Neural progenitor cell (in vitro differentiated cells): ENCODE measurements around the gene TBCEL. TPM values are rescaled to one million over a fixed set of nuclear protein-coding genes. Genes with fewer than 3 reads are reported as not detected.

Experiments used
- DNase-seq: peaks from one replicate; pipeline ENCODE4 v3.0.0-alpha.2; 2016; ENCODE audit warnings: low spot score
- H2AFZ ChIP-seq: fragments of 200-600 bp; sonication (generic); replicated peaks from 2 replicates; pipeline ENCODE4 v1.6.1; 2016; ENCODE audit warnings: antibody characterized with exemption
- H3F3A ChIP-seq: fragments of 200-600 bp; sonication (generic); 2 replicates; pipeline ENCODE4 v1.6.1; 2016; ENCODE audit warnings: antibody characterized with exemption, low read depth
- H3K27ac ChIP-seq: fragments of 200-600 bp; sonication (generic); 2 replicates; pipeline ENCODE4 v1.5.1; 2016; ENCODE audit warnings: mild to moderate bottlenecking
- H3K27me3 ChIP-seq: fragments of 200-600 bp; sonication (generic); 2 replicates; pipeline ENCODE4 v1.6.1; 2016; ENCODE audit warnings: mild to moderate bottlenecking, moderate library complexity
- H3K36me3 ChIP-seq: fragments of 200-600 bp; sonication (generic); 2 replicates; pipeline ENCODE4 v1.5.1; 2016
- H3K4me1 ChIP-seq: fragments of 200-600 bp; sonication (generic); 2 replicates; pipeline ENCODE4 v1.6.1; 2016; ENCODE audit warnings: mixed run types
- H3K4me2 ChIP-seq: fragments of 200-600 bp; sonication (generic); 2 replicates; pipeline ENCODE4 v1.6.1; 2016
- H3K4me3 ChIP-seq: fragments of 200-600 bp; sonication (generic); 2 replicates; pipeline ENCODE4 v1.5.1; 2016
- H3K79me2 ChIP-seq: fragments of 200-600 bp; sonication (generic); 2 replicates; pipeline ENCODE4 v1.6.1; 2016; ENCODE audit warnings: low read depth
- H3K9ac ChIP-seq: fragments of 200-600 bp; sonication (generic); 2 replicates; pipeline ENCODE4 v1.6.1; 2016
- H3K9me3 ChIP-seq: fragments of 200-600 bp; sonication (generic); 2 replicates; pipeline ENCODE4 v1.5.1; 2016; ENCODE audit warnings: low read depth
- H4K20me1 ChIP-seq: fragments of 200-600 bp; sonication (generic); 2 replicates; pipeline ENCODE4 v1.6.1; 2016; ENCODE audit warnings: low read depth
- H3K27ac Mint-ChIP-seq: 3 replicates; pipeline ENCODE4 v1.8.0; 2021; ENCODE audit warnings: mixed read lengths
- H3K27me3 Mint-ChIP-seq: 2 replicates; pipeline ENCODE4 v1.8.0; 2022; ENCODE audit warnings: low read depth, mild to moderate bottlenecking, inconsistent platforms, moderate library complexity, mixed read lengths; ENCODE audit not compliant: insufficient read depth
- H3K36me3 Mint-ChIP-seq: 3 replicates; pipeline ENCODE4 v1.8.0; 2021; ENCODE audit warnings: mixed read lengths
- H3K4me1 Mint-ChIP-seq: 3 replicates; pipeline ENCODE4 v1.8.0; 2021; ENCODE audit warnings: mixed read lengths
- H3K4me3 Mint-ChIP-seq: 3 replicates; pipeline ENCODE4 v1.8.0; 2021; ENCODE audit warnings: mild to moderate bottlenecking, moderate library complexity, mixed read lengths
- H3K9me3 Mint-ChIP-seq: 3 replicates; pipeline ENCODE4 v1.8.0; 2020; ENCODE audit warnings: mixed read lengths
- EZH2 ChIP-seq: fragments of 200-600 bp; sonication (generic); IDR thresholded peaks from 2 replicates; pipeline ENCODE4 v1.6.1; 2017; ENCODE audit warnings: antibody characterized with exemption, mild to moderate bottlenecking, moderate library complexity
- EZH2phosphoT487 ChIP-seq: fragments of 200-600 bp; sonication (generic); IDR thresholded peaks from 2 replicates; pipeline ENCODE4 v1.6.1; 2017; ENCODE audit warnings: antibody characterized with exemption
- total RNA-seq: library from RNA; depleted of rRNA; stranded (reverse); fragments of >200 nt; gene quantifications from 2 replicates; pipeline ENCODE4 v1.2.3, GENCODE V29; 2015; ENCODE audit warnings: low replicate concordance
- TF ChIP-seq, protein P1 (sequence below): fragments of 200-600 bp; sonication (generic); IDR thresholded peaks from 2 replicates; pipeline ENCODE4 v1.5.1; 2017; ENCODE audit warnings: antibody characterized with exemption, mild to moderate bottlenecking

TBCEL gene
- total RNA-seq, 1 donor from 2014 or later: 22.3 TPM

- Histone ChIP-seq H3K4me3 (no peak overlapping the region), H3K4me2 (no peak overlapping the region), H3K79me2 (peaks cover 42% of the 10 kb centered on the region), H4K20me1 (peaks cover 51% of the 10 kb centered on the region), H3K27me3 (no peaks in the 10 kb centered on the region), H3K4me1 (peaks cover 23% of the 10 kb centered on the region), H3K9me3 (no peaks in the 10 kb centered on the region), H3F3A (no peaks in the 10 kb centered on the region), H3K9ac (no peak overlapping the region), H3K27ac (no peak overlapping the region), H3K36me3 (no peaks in the 10 kb centered on the region), H2AFZ (no peak overlapping the region)
- TF ChIP-seq EZH2phosphoT487 (no peak), EZH2 (no peak)
- TF ChIP-seq, protein P1, sequence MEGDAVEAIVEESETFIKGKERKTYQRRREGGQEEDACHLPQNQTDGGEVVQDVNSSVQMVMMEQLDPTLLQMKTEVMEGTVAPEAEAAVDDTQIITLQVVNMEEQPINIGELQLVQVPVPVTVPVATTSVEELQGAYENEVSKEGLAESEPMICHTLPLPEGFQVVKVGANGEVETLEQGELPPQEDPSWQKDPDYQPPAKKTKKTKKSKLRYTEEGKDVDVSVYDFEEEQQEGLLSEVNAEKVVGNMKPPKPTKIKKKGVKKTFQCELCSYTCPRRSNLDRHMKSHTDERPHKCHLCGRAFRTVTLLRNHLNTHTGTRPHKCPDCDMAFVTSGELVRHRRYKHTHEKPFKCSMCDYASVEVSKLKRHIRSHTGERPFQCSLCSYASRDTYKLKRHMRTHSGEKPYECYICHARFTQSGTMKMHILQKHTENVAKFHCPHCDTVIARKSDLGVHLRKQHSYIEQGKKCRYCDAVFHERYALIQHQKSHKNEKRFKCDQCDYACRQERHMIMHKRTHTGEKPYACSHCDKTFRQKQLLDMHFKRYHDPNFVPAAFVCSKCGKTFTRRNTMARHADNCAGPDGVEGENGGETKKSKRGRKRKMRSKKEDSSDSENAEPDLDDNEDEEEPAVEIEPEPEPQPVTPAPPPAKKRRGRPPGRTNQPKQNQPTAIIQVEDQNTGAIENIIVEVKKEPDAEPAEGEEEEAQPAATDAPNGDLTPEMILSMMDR: no peak
- no peaks in the 10 kb centered on the region for H3K27me3 Mint-ChIP-seq
- H3K9me3 Mint-ChIP-seq: no peaks in the 10 kb centered on the region
- peaks cover 1% of the 10 kb centered on the region for H3K36me3 Mint-ChIP-seq
- no peak overlapping the region for H3K27ac Mint-ChIP-seq
- peaks cover 13% of the 10 kb centered on the region for H3K4me1 Mint-ChIP-seq
- H3K4me3 Mint-ChIP-seq: no peak overlapping the region
- no peak for DNase-seq
These were observed 18.4 kb downstream of the TBCEL start for GRCh38 chr11:121042296-121042695.

- TF ChIP-seq EZH2: no peak
- TF ChIP-seq EZH2phosphoT487: no peak
- TF ChIP-seq, protein P1: no peak
- Histone ChIP-seq H3K9me3 (no peaks in the 10 kb centered on the region), H3K9ac (no peak overlapping the region), H3K4me1 (no peaks in the 10 kb centered on the region), H3K4me2 (no peak overlapping the region), H3K4me3 (no peak overlapping the region), H3K79me2 (no peaks in the 10 kb centered on the region), H3F3A (no peaks in the 10 kb centered on the region), H4K20me1 (peaks cover 7% of the 10 kb centered on the region), H3K27ac (no peak overlapping the region), H3K27me3 (no peaks in the 10 kb centered on the region), H3K36me3 (peaks cover 1% of the 10 kb centered on the region), H2AFZ (no peak overlapping the region)
- Mint-ChIP-seq H3K4me1 (no peaks in the 10 kb centered on the region), H3K4me3 (no peak overlapping the region), H3K27me3 (no peaks in the 10 kb centered on the region), H3K27ac (no peak overlapping the region), H3K9me3 (no peaks in the 10 kb centered on the region), H3K36me3 (peaks cover 12% of the 10 kb centered on the region)
- DNase-seq: no peak
These were observed 24.0 kb downstream of the TBCEL start for GRCh38 chr11:121047926-121048325.

DNA sequence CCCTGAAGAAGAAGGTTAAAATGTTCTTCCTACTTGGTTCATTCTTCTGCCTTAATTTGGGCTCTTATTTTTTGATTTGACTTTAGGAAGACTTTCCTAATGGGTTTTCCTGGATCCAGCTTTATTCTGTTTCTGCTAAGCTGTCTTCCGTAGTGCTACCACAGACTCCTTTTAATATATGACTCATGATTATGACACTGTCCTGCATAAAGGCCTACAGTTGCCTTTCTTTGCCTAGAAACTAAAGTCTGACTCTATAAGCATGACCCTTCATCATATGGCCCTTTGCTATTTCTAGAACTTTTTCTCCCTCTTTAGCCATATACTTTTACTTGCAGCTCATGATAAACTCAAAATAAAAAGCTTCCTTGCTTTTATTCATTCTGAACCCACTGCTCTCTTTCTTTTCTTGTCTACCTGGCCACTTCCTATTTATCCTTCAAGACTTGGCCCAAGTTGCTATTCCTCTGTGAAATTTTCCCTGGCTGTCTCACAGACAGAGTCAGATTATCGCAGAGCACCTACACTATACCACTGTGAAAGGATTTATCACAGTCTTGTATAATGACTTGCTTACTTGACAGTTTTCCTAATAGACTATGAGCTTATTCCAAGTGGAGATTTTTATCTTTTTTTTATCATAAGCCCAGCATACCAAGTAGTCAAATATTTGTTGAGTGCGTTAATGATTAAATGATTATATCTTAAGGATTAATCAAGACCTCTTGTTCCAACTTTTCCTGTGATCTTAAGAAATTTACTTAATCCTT, 24.7 kb downstream of the TBCEL start:
- no peaks in the 10 kb centered on the region for H3K9me3 ChIP-seq
- no peaks in the 10 kb centered on the region for H3K27me3 ChIP-seq
- H3K79me2 ChIP-seq: no peaks in the 10 kb centered on the region
- H3K4me1 Mint-ChIP-seq: no peaks in the 10 kb centered on the region
- no peak for DNase-seq
- TF ChIP-seq EZH2phosphoT487: no peak
- TF ChIP-seq EZH2: no peak
- TF ChIP-seq, protein P1: no peak
- H3K27me3 Mint-ChIP-seq: no peaks in the 10 kb centered on the region
- no peaks in the 10 kb centered on the region for H3K9me3 Mint-ChIP-seq
- H3K9ac ChIP-seq: no peak overlapping the region
- H4K20me1 ChIP-seq: peaks cover 6% of the 10 kb centered on the region
- no peak overlapping the region for H3K4me3 Mint-ChIP-seq
- H3K4me2 ChIP-seq: no peak overlapping the region
- peaks cover 12% of the 10 kb centered on the region for H3K36me3 Mint-ChIP-seq
- peaks cover 9% of the 10 kb centered on the region for H3K36me3 ChIP-seq
- H3K27ac ChIP-seq: no peak overlapping the region
- H3K4me1 ChIP-seq: no peaks in the 10 kb centered on the region
- H3K4me3 ChIP-seq: no peak overlapping the region
- no peaks in the 10 kb centered on the region for H3F3A ChIP-seq
- no peak overlapping the region for H3K27ac Mint-ChIP-seq
- no peak overlapping the region for H2AFZ ChIP-seq
